ENCODE results near the gene SLC25A27. TPM values are rescaled to one million over a fixed set of nuclear protein-coding genes. Genes with fewer than 3 reads are reported as not detected.
A peak's percentile ranks its signal among the peaks of the same experiment; 100 is the strongest.
"Not testable (repeated sequence)": the region's sequence is repeated elsewhere in the genome, so short reads cannot be mapped to it uniquely, and the experiment has no call there.

SLC25A27 gene
- total and polyA plus RNA-seq, 4 donors, result 2.5 to 24.2 (median 4.9) TPM

GRCh38 chr6:46638650-46639049 lies 14.1 kb upstream of the SLC25A27 start:
- no peak for DNase-seq (ENCODE audit: low spot score)
- Histone ChIP-seq H3K27ac (ENCODE audit: low read depth in 1 of 2, low read length in 2 of 2) (no peak overlapping the region), H3K4me3 (ENCODE audit: low read depth in 1 of 3, low read length in 3 of 3) (no peak overlapping the region), H3K4me1 (ENCODE audit: control insufficient read depth in 4 of 4, insufficient read depth in 4 of 4, low read length in 3 of 4) (peaks cover 0 to 6% (median 0%) of the 10 kb centered on the region in 4 donors), H3K27me3 (ENCODE audit: control insufficient read depth in 4 of 4, insufficient read depth in 4 of 4, low read length in 3 of 4) (no peaks in the 10 kb centered on the region), H3K9me3 (ENCODE audit: control insufficient read depth in 4 of 4, low read length in 3 of 4) (no peaks in the 10 kb centered on the region), H3K9ac (ENCODE audit: low read depth in 1 of 2, low read length in 2 of 2) (no peak overlapping the region), H3K36me3 (ENCODE audit: control insufficient read depth in 4 of 4, insufficient read depth in 3 of 4, low read depth in 1 of 4, low read length in 3 of 4) (peaks cover 0 to 4% (median 0%) of the 10 kb centered on the region in 4 donors)
- 93% methylated on average over 2 of the region's 2 CpGs for WGBS
- TF ChIP-seq HNF4A (conservative IDR thresholded peaks at IDR 0.05) (no peak), JUND (IDR thresholded peaks at IDR 0.05) (no peak), RAD21 (IDR thresholded peaks at IDR 0.05) (no peak), FOXA1 (IDR thresholded peaks at IDR 0.05) (no peak), MAX (IDR thresholded peaks at IDR 0.05) (no peak)

GRCh38 chr6:46642928-46643751 lies 9.6 kb upstream of the SLC25A27 start:
- Histone ChIP-seq H3K27me3 (ENCODE audit: control insufficient read depth in 4 of 4, insufficient read depth in 4 of 4, low read length in 3 of 4) (no peaks in the 10 kb centered on the region), H3K4me3 (ENCODE audit: low read depth in 1 of 3, low read length in 3 of 3) (no peak overlapping the region), H3K27ac (ENCODE audit: low read depth in 1 of 2, low read length in 2 of 2) (no peak overlapping the region), H3K4me1 (ENCODE audit: control insufficient read depth in 4 of 4, insufficient read depth in 4 of 4, low read length in 3 of 4) (peaks cover 2 to 23% (median 11%) of the 10 kb centered on the region in 4 donors), H3K9me3 (ENCODE audit: control insufficient read depth in 4 of 4, low read length in 3 of 4) (no peaks in the 10 kb centered on the region), H3K36me3 (ENCODE audit: control insufficient read depth in 4 of 4, insufficient read depth in 3 of 4, low read depth in 1 of 4, low read length in 3 of 4) (no peaks in the 10 kb centered on the region), H3K9ac (ENCODE audit: low read depth in 1 of 2, low read length in 2 of 2) (no peak overlapping the region)
- TF ChIP-seq EGR1 (IDR thresholded peaks at IDR 0.05; ENCODE audit: low read depth in 2 of 2), result no peak
- 85% methylated on average over 4 of the region's 4 CpGs for WGBS
- no peak for DNase-seq (ENCODE audit: low spot score)

GRCh38 chr6:46645265-46645664 lies 7.5 kb upstream of the SLC25A27 start:
- Histone ChIP-seq H3K36me3 (ENCODE audit: control insufficient read depth in 4 of 4, insufficient read depth in 3 of 4, low read depth in 1 of 4, low read length in 3 of 4) (no peaks in the 10 kb centered on the region), H3K27me3 (ENCODE audit: control insufficient read depth in 4 of 4, insufficient read depth in 4 of 4, low read length in 3 of 4) (no peaks in the 10 kb centered on the region), H3K4me1 (ENCODE audit: control insufficient read depth in 4 of 4, insufficient read depth in 4 of 4, low read length in 3 of 4) (peaks cover 6 to 32% (median 19%) of the 10 kb centered on the region in 4 donors), H3K27ac (ENCODE audit: low read depth in 1 of 2, low read length in 2 of 2) (no peak overlapping the region), H3K4me3 (ENCODE audit: low read depth in 1 of 3, low read length in 3 of 3) (no peak overlapping the region), H3K9me3 (ENCODE audit: control insufficient read depth in 4 of 4, low read length in 3 of 4) (no peaks in the 10 kb centered on the region), H3K9ac (ENCODE audit: low read depth in 1 of 2, low read length in 2 of 2) (no peak overlapping the region)
- peak in 1 of 2 donors; percentile 39 for TF ChIP-seq RAD21 (IDR thresholded peaks at IDR 0.05)
- no peak for TF ChIP-seq HNF4G (IDR thresholded peaks at IDR 0.05)
- peak; percentile 49 for TF ChIP-seq ZBTB33 (IDR thresholded peaks at IDR 0.05)
- TF ChIP-seq GABPA (IDR thresholded peaks at IDR 0.05 in 1 of 2, conservative IDR thresholded peaks at IDR 0.05 in 1 of 2), result no peak
- TF ChIP-seq RXRA (IDR thresholded peaks at IDR 0.05), result peak in 1 of 2 donors; percentile 44
- TF ChIP-seq CTCF (IDR thresholded peaks at IDR 0.05; ENCODE audit: low read depth, low read length, missing input control), result no peak
- TF ChIP-seq MAX (IDR thresholded peaks at IDR 0.05), result peak; percentile 16
- TF ChIP-seq REST (IDR thresholded peaks at IDR 0.05), result no peak
- TF ChIP-seq ATF3 (IDR thresholded peaks at IDR 0.05), result no peak
- TF ChIP-seq YY1 (IDR thresholded peaks at IDR 0.05), result peak; percentile 87
- TF ChIP-seq JUND (IDR thresholded peaks at IDR 0.05), result peak in 1 of 2 donors; percentile 26
- peak; percentile 30 to 43 for TF ChIP-seq HNF4A (conservative IDR thresholded peaks at IDR 0.05)
- no peak for DNase-seq (ENCODE audit: low spot score)
- WGBS, result 32% methylated on average over 1 of the region's 1 CpG

GRCh38 chr6:46648108-46648507 lies 4.7 kb upstream of the SLC25A27 start:
- 84% methylated on average over 3 of the region's 4 CpGs for WGBS
- not testable (repeated sequence) for H3K27me3 ChIP-seq (ENCODE audit: control insufficient read depth in 4 of 4, insufficient read depth in 4 of 4, low read length in 3 of 4); H3K9me3 ChIP-seq (ENCODE audit: control insufficient read depth in 4 of 4, low read length in 3 of 4); H3K4me3 ChIP-seq (ENCODE audit: low read depth in 1 of 3, low read length in 3 of 3); H3K36me3 ChIP-seq (ENCODE audit: control insufficient read depth in 4 of 4, insufficient read depth in 3 of 4, low read depth in 1 of 4, low read length in 3 of 4); H3K27ac ChIP-seq (ENCODE audit: low read depth in 1 of 2, low read length in 2 of 2); H3K9ac ChIP-seq (ENCODE audit: low read depth in 1 of 2, low read length in 2 of 2); DNase-seq (ENCODE audit: low spot score)
- H3K4me1 ChIP-seq (ENCODE audit: control insufficient read depth in 4 of 4, insufficient read depth in 4 of 4, low read length in 3 of 4), result peaks cover 7 to 36% (median 21%) of the 10 kb centered on the region in 4 donors
